Stimulated activated CD8-positive, alpha-beta memory T cell treated with anti-CD3 and anti-CD28 coated beads, Interleukin-12 subunit alpha, Interleukin-12 subunit beta, amount 100 ng/mL, for 1 hour (primary cell): Measurements from ENCODE around the gene ARID5B.

Experiments
- DNase-seq: peaks from one replicate; pipeline ENCODE4 v3.0.0-alpha.2; 2020; ENCODE audit warnings: low read depth

ARID5B gene

GRCh38 chr10:62053860-62054259 lies 152.4 kb downstream of the ARID5B start:
- DNase-seq = no peak

DNA sequence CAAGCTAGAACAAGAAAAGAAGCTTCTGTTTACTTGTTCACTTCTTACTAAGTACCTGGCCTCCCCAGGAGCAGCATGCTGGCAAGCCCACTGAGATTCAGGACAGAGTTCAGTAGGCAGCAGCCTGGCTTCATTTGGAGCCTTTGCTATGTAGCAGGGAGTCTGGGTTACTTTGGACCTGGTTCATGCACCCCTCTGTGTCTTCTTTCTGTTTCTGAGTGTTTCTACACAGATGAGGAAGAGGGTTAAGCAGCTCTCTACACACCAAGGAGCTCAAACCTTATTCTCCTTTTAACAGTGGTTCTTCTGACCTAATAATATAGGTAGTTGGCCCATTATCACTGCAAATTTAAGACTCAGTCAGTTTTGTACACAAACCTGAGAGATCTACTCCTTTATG lies 152.9 kb downstream of the ARID5B start:
- DNase-seq = no peak

DNA sequence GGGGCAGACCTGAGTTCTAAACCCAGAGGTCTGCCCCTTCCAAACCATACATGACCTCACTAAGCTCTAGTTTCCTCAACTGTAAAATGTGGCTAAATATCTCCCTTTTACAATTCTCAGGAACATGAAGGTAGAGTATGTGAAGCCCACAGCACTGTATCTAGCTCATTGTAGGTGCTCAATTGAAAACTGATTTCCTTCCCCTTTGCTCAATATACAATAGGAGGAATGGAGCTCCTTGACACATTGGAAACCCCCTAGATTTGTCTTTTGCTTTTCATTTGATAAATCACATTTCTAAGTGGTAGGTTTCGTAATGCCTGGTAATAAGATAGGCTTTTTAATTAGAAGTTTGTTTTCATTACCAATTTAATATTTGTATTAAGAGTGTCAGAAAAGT lies 153.3 kb downstream of the ARID5B start:
- no peak for DNase-seq

DNA sequence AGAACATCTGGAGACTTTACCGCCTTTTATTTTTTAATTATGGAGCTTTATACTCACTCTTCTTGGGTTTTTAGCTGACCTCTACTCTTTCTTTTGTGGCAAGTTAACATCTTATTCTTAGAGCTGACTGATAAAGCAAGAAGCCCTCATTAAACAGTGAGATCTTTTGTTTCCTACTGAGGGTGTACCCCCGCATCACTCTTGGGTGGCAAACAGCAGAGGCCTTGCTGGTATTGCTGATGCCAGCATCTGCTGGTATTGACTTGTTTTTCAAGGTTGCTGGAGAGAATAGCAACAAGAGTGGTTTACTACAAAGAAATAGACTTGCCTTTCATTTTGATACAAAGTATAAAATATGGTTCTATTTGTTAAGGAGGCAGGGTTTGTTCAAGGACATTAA lies 154.7 kb downstream of the ARID5B start:
- DNase-seq = no peak

- DNase-seq = no peak
Observed at GRCh38 chr10:62056698-62057097, 155.2 kb downstream of the ARID5B start.

DNA sequence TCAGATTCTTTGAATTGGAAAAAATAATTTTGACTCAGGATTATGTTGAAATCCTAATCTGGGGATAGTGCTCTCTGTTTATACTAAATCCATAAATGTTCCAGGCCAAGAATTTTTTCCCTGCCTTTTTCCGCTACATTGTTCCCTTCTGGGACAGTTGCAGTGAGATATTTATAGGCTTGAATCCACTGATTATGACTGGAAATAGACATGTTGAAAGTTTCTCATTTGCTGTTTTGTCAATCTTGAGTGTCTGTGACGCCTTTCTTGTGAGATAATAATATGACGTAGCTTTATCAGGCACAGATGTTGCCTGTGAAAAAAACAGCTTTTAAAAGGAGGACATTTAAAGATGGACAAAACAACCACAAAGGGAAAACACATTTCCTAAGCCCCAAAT lies 155.9 kb downstream of the ARID5B start:
- no peak for DNase-seq

DNA sequence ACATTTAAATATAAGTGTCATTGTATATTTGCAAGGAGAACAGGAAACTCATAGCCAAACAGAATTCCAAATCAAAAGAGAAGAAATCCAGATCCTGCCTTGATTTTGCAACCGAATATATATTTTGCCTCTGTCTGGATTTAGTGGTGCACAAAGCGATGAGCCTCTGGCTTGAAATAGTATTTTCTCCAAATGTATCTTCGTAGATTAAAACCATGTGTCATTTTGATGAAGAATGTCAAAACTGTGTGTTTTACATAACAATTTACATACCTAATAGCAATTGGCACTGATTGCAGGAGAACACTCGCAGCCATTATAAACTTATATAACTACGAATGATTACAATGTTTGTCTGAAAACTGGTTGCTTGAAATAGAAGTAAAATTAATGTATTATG lies 156.4 kb downstream of the ARID5B start:
- no peak for DNase-seq

DNA sequence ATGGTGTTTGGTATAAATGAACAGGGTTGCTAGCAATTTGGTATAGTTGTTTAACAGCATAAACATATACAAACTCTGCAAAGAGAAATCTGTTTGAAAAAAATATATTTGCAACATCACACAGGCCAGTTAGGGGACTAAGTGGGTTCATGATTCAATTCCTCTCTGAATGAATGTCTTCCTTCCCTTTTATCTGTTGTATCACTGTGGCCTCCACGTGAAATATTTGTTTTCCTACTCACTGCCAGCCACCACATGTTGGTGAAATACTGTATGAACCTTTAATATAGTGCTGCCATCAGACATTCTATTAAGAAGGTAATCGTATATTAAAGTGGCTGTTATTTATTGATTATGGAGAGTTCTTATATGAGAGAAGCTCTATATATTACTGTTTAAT lies 157.0 kb downstream of the ARID5B start:
- DNase-seq = no peak

GRCh38 chr10:62058896-62059216 lies 157.4 kb downstream of the ARID5B start:
- no peak for DNase-seq

DNA sequence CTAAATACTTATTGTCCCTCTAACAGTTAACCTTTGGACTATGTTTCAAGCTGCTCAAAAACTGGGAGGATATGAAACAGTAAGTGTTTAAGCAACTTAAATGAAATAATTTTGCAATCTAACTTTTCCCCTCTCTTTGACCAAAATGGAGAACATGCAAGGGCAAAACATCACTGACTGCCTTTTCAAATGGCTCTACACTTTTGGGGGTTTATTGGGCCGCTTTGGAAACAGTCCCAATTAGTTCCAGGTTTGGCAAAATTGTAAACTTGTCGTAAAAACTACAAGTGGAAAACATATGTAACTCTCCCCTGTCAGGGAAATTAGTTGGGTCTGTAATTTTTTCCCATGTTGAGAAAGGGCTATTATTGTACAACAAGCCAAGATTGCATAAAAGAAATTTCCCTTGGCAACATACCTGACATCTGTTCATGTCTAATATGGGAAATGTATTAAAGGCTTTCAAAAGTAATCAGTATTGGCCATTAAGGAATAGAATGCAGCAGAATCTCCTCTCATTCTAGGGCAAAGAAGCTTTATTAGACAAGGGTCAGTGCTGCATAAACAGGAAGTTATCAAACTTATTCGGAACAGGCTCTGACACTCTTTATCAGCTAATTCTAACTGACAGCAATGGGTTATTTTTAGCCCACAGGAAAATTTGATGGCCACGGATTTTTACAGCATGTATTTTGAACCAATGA lies 157.9 kb downstream of the ARID5B start:
- DNase-seq = no peak

GRCh38 chr10:62062028-62062427 lies 160.5 kb downstream of the ARID5B start:
- DNase-seq = no peak

DNA sequence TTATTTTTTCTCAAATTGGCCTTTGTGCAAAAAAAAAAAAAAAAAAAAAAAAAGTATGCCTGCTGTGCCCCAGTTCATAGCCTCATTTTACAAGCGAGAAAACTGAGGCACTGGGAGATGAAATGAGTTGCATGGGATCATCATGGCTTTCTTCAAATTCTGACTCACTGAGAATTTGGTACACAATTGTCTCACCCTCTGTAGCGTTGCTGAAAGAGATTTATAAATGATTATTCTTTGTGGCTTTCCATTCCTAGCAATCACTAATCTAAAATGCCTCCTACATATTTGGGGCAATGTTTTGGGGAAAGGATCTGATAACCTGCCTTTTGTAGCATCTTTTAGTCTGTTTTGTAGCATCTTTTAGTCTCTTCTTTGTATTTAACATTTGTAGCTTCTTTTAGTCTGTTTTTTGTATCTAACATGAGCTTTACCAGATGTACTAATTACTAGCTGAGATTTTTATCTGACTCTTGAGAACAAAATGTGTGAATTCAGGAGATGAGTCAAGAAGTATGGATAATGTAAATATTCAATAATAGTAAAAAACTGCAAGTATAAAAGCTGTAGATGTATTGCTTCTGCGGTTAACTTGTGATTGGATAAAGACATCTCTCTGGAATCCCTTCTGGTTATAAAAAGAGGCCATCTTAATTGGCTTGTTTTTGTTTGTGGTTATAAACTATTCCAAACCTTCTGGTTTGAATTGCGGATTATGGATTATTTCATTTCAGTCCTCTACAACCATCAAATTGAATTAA lies 161.4 kb downstream of the ARID5B start:
- no peak for DNase-seq

- no peak for DNase-seq
Observed at GRCh38 chr10:62063795-62064472, 162.4 kb downstream of the ARID5B start.

GRCh38 chr10:62067560-62067959 lies 166.1 kb downstream of the ARID5B start:
- no peak for DNase-seq

DNA sequence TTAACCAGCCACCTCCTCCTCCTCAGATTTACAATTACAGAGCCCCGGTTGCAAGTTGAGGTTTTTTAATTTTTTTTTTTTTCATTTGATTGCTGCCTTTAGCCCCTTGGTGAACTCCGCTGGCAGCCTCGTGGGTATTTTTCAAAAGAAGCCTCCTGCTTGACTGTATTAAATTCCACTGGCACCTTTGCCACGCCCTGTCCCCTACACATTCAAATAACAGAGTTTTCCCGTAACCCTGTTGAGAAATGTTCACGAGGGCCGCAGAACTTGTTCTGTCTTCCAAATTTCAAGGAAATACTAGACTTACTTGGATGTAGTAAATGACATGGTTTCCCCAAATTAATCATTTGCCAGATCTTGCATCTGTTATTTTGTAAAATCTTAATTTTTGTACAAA lies 167.0 kb downstream of the ARID5B start:
- DNase-seq = no peak

- no peak for DNase-seq
Observed at GRCh38 chr10:62069452-62070178, 168.1 kb downstream of the ARID5B start.

DNA sequence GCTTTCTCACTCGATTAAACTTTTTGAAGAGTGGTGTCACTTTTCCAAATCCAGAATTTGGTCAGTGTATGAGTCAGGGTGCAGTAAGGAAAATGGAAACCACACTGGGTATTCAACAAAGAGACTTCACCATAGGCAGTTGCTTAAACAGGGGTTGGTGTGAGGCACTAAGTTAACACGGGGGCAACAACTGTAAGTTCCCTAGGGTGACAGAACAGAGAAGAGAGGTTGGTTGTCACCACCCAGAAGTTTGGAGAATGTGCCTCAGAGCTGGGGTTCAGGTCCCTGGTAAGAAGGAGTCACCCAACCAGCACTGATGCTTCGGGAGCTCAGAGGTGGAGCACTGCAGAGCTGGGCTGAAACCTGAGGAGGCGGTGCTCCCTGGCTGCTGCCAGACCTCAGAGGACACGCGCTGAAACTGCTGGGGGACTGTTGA lies 170.4 kb downstream of the ARID5B start:
- DNase-seq = no peak

GRCh38 chr10:62072901-62073300 lies 171.4 kb downstream of the ARID5B start:
- no peak for DNase-seq

GRCh38 chr10:62073429-62073828 lies 171.9 kb downstream of the ARID5B start:
- no peak for DNase-seq

DNA sequence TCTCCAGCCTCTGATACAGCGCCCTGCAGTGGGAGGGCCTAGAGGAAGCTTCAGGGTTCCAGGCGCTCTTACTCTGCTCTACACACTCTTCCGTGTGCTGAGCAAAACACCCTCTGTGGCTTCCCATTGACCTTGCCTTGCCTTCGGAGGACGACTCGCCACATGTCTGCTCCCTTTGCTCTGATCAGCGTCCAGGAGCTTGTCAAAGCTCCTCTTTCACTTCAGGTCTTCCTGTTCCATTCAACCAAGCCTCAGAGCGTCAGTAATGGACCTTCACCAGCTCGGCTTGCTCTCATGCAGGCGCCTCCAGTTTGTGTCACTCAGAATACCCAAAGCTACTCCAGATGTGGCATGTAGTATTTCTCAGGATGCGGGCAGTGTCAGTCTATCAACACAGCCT lies 173.9 kb downstream of the ARID5B start:
- no peak for DNase-seq

DNA sequence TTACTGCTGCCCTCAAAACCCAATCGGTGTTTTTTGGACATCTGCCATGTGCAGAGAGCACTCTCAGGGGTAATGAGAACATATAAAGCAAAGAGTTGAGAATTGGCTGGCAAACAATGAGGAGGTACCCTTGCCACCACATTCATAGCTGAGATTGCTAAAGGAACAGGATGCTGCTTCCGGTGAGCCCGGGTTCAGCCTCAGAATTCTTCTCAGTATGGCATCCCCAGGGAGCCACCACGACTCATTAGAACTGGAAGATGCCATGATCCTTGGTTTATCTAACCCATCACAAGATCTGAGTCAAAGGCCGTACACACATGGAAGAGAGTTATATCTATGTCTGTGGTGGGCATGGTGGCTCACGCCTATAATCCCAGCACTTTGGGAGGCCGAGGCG lies 174.4 kb downstream of the ARID5B start:
- no peak for DNase-seq

- DNase-seq = no peak
Observed at GRCh38 chr10:62076891-62077290, 175.4 kb downstream of the ARID5B start.
